Psoas muscle (tissue), 8 donors: ENCODE measurements around the gene SLC43A1. TPM values are rescaled to one million over a fixed set of nuclear protein-coding genes. Genes with fewer than 3 reads are reported as not detected.
A peak's percentile ranks its signal among the peaks of the same experiment; 100 is the strongest.

Experiments
- ATAC-seq, 4 donors: fragments of 200-7000 bp; cut with Tn5 transposase; one replicate each; pipeline ENCODE4 v1.9.1; 2020; ENCODE audit warnings: moderate library complexity in 3 of 4, mild to moderate bottlenecking in 2 of 4
- DNase-seq, 2 donors: peaks; one replicate each; pipeline ENCODE4 v3.0.0-alpha.2; 2020
- H3K27ac ChIP-seq: fragments of 200-600 bp; one replicate; pipeline ENCODE4 v1.8.0; 2022
- H3K27me3 ChIP-seq, 3 donors: fragments of 200-600 bp in 1 of 3; one replicate each; pipeline versions ENCODE4 v1.6.1 to v1.8.0; 2013 to 2022; ENCODE audit warnings: low read length in 2 of 3, mild to moderate bottlenecking in 2 of 3, moderate library complexity in 1 of 3; ENCODE audit not compliant: insufficient read depth in 3 of 3
- H3K36me3 ChIP-seq, 2 donors: fragments of 200-600 bp in 1 of 2; one replicate each; pipeline versions ENCODE4 v1.6.1 to v1.8.0; 2013 to 2022; ENCODE audit warnings: low read depth in 1 of 2, mild to moderate bottlenecking in 1 of 2, moderate library complexity in 1 of 2; ENCODE audit not compliant: insufficient read depth in 1 of 2
- H3K4me1 ChIP-seq: fragments of 200-600 bp; one replicate; pipeline ENCODE4 v1.8.0; 2022
- H3K4me3 ChIP-seq: fragments of 200-600 bp; one replicate; pipeline ENCODE4 v1.8.0; 2022; ENCODE audit warnings: mild to moderate bottlenecking
- H3K9me3 ChIP-seq: fragments of 200-600 bp; one replicate; pipeline ENCODE4 v1.8.0; 2022
- WGBS, 3 donors: extraction: QIAGEN DNeasy Blood & Tissue Kit; methylation state at CpG; one replicate each; pipeline versions ENCODE4 v1.1.6 to v1.1.7; 2013; 5-methylcytosine and 5-hydroxymethylcytosine counted together
- intact Hi-C, 2 donors: fragments of 100-400 bp; cut with DNase I; formaldehyde crosslinking; loops; one replicate each; pipeline versions ENCODE4 v1.11.0 to v1.14.2; 2022
- polyA plus RNA-seq, 3 donors: library from polyadenylated mRNA; stranded (reverse); fragments of 200-250 nt; gene quantifications; one replicate each; pipeline ENCODE4 v1.2.3, GENCODE V29; 2013
- total RNA-seq, 4 donors: library from RNA; stranded (reverse); fragmentation: NEBNext Ultra II Directional in 2 of 4; extraction: Animal tissue kit (Norgen Biotek cat#: 25700) in 2 of 4; gene quantifications; one replicate each; pipeline versions ENCODE4 v1.2.1 to v1.2.4, GENCODE V29; 2021 to 2023
- TF ChIP-seq, protein P1 (sequence below): fragments of 200-600 bp; IDR thresholded peaks from one replicate; pipeline ENCODE4 v1.8.0; 2022; ENCODE audit warnings: antibody characterized with exemption
- donor health status: healthy with polysubstance abuse.
- donor health status: DM: no; HTN: no; CAD: no; lungs with moderate emphysema.
- donor health status: Bipolar disorder and iron deficiency.
- donor health status: healthy.
- donor health status: DM: yes; HTN: yes; CAD: no.
- donor health status: DM: no; HTN: no; CAD: no.
- donor health status: DM: no; HTN: no; CAD: no.
- donor health status: DM: yes; HTN: yes; CAD: no.

The SLC43A1 gene
- total and polyA plus RNA-seq, 7 donors = 3.5 to 15.3 (median 7.5) TPM

DNA sequence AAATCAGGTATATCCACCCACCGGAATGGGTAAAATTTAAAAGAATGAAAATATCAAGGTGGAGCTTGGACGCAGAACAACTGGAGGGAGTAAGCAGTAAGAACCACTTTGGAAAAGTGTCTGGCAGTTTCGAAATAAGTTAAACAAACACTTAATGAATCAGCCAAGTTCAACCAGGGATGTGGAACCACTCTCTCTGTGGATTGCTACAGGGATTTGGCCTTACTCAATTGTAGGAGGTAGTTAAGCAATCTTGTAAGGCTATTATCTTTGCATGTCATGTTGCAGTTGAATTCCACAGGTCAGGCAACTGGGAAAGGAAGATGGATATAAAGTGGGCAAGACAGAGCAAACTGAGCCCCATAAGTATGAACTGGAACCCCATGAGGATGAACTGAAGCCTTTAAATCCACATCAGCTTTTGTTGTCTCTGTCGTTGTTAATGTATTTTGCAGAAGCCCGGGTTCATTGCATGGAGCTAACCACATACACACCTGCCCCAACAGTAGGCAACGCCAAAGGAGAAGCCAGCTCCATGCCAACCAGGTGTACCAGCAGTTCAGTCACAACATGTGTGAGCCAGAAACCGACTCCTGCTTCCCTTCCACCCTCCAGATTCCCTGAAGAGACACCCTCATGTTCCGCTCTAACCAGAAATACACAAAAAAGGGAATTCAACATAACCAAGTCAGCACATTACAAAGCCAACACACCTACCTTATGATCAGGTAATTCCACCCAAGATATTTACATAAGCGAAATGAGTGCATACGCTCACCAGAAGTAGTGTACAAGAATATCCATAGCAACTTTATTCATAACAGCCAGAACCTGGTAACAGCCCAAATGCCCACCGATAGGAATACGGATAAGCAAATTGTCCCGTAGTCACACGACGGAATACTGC lies 80.6 kb downstream of the SLC43A1 start:
- intact Hi-C loops = no loop called here
- no peaks in the 10 kb centered on the region for H3K4me1 ChIP-seq
- no peak overlapping the region for H3K4me3 ChIP-seq
- TF ChIP-seq, protein P1, sequence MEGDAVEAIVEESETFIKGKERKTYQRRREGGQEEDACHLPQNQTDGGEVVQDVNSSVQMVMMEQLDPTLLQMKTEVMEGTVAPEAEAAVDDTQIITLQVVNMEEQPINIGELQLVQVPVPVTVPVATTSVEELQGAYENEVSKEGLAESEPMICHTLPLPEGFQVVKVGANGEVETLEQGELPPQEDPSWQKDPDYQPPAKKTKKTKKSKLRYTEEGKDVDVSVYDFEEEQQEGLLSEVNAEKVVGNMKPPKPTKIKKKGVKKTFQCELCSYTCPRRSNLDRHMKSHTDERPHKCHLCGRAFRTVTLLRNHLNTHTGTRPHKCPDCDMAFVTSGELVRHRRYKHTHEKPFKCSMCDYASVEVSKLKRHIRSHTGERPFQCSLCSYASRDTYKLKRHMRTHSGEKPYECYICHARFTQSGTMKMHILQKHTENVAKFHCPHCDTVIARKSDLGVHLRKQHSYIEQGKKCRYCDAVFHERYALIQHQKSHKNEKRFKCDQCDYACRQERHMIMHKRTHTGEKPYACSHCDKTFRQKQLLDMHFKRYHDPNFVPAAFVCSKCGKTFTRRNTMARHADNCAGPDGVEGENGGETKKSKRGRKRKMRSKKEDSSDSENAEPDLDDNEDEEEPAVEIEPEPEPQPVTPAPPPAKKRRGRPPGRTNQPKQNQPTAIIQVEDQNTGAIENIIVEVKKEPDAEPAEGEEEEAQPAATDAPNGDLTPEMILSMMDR = no peak
- peak in 3 of 4 donors; percentile 68 to 72 (median 68) for ATAC-seq
- no peak overlapping the region for H3K27ac ChIP-seq
- no peaks in the 10 kb centered on the region for H3K9me3 ChIP-seq
- DNase-seq = no peak
- WGBS, 3 donors = 74 to 83% (median 75%) methylated on average over 15 of the region's 15 CpGs
- H3K36me3 ChIP-seq = no peaks in the 10 kb centered on the region
- H3K27me3 ChIP-seq = no peaks in the 10 kb centered on the region

Other genes with a start within 250 kb of the SLC43A1 start
- gene TNKS1BP1, start 190.8 kb downstream of the SLC43A1 start, total RNA-seq = 100 to 1,000 TPM in 2 of 4 donors, 10 to 100 TPM in 2; 63.9 to 288 (median 129) TPM
- 100 to 1,000 TPM in 1 of 3 donors, 10 to 100 TPM in 2; 76.9 to 121 (median 79.9) TPM for gene TNKS1BP1, start 190.8 kb downstream of the SLC43A1 start, polyA plus RNA-seq
- gene SSRP1, start 179.8 kb downstream of the SLC43A1 start, total RNA-seq = 10 to 100 TPM; 69.0 to 94.0 (median 82.4) TPM
- gene SSRP1, start 179.8 kb downstream of the SLC43A1 start, polyA plus RNA-seq = 100 to 1,000 TPM; 101 to 138 (median 125) TPM
- under 1 TPM; 0.40 to 0.90 (median 0.43) TPM for gene P2RX3, start 177.3 kb downstream of the SLC43A1 start, total RNA-seq
- under 1 TPM; 0.21 to 0.60 (median 0.30) TPM for gene P2RX3, start 177.3 kb downstream of the SLC43A1 start, polyA plus RNA-seq
- not detected for gene PRG3, start 134.6 kb downstream of the SLC43A1 start, total RNA-seq
- gene PRG3, start 134.6 kb downstream of the SLC43A1 start, polyA plus RNA-seq = not detected
- under 1 TPM in 1 of 4 donors, not detected in 3; 0.25 TPM for gene PRG2, start 125.1 kb downstream of the SLC43A1 start, total RNA-seq
- gene PRG2, start 125.1 kb downstream of the SLC43A1 start, polyA plus RNA-seq = not detected
- gene SLC43A3, start 88.6 kb downstream of the SLC43A1 start, total RNA-seq = 10 to 100 TPM; 10.6 to 18.8 (median 16.0) TPM
- gene SLC43A3, start 88.6 kb downstream of the SLC43A1 start, polyA plus RNA-seq = 10 to 100 TPM in 1 of 3 donors, 1 to 10 TPM in 2; 5.8 to 14.7 (median 6.4) TPM
- gene RTN4RL2, start 55.2 kb downstream of the SLC43A1 start, total RNA-seq = 1 to 10 TPM in 1 of 4 donors, under 1 TPM in 3; 0.77 to 1.1 (median 0.84) TPM
- under 1 TPM; 0.44 to 0.61 (median 0.49) TPM for gene RTN4RL2, start 55.2 kb downstream of the SLC43A1 start, polyA plus RNA-seq
- 10 to 100 TPM; 55.0 to 90.0 (median 73.0) TPM for gene TIMM10, start 15.1 kb upstream of the SLC43A1 start, total RNA-seq
- gene TIMM10, start 15.1 kb upstream of the SLC43A1 start, polyA plus RNA-seq = 100 to 1,000 TPM in 2 of 3 donors, 10 to 100 TPM in 1; 97.7 to 149 (median 112) TPM
- gene SMTNL1, start 21.9 kb upstream of the SLC43A1 start, total RNA-seq = 100 to 1,000 TPM in 1 of 4 donors, 10 to 100 TPM in 2, 1 to 10 TPM in 1; 7.6 to 118 (median 36.9) TPM
- gene SMTNL1, start 21.9 kb upstream of the SLC43A1 start, polyA plus RNA-seq = 10 to 100 TPM in 2 of 3 donors, 1 to 10 TPM in 1; 6.7 to 19.7 (median 14.9) TPM
- gene UBE2L6, start 52.0 kb upstream of the SLC43A1 start, total RNA-seq = 10 to 100 TPM in 3 of 4 donors, 1 to 10 TPM in 1; 6.8 to 24.7 (median 12.3) TPM
- gene UBE2L6, start 52.0 kb upstream of the SLC43A1 start, polyA plus RNA-seq = 1 to 10 TPM; 5.3 to 9.9 (median 9.1) TPM
- gene SERPING1, start 82.0 kb upstream of the SLC43A1 start, total RNA-seq = 10 to 100 TPM; 65.1 to 97.3 (median 71.2) TPM
- 10 to 100 TPM; 42.6 to 77.2 (median 62.3) TPM for gene SERPING1, start 82.0 kb upstream of the SLC43A1 start, polyA plus RNA-seq
- gene YPEL4, start 134.2 kb upstream of the SLC43A1 start, total RNA-seq = under 1 TPM in 3 of 4 donors, not detected in 1; 0.21 to 0.90 (median 0.59) TPM
- under 1 TPM; 0.08 to 0.18 (median 0.11) TPM for gene YPEL4, start 134.2 kb upstream of the SLC43A1 start, polyA plus RNA-seq
- gene CLP1, start 142.1 kb upstream of the SLC43A1 start, total RNA-seq = 10 to 100 TPM in 2 of 4 donors, 1 to 10 TPM in 2; 6.8 to 11.6 (median 9.2) TPM
- gene CLP1, start 142.1 kb upstream of the SLC43A1 start, polyA plus RNA-seq = 10 to 100 TPM in 2 of 3 donors, 1 to 10 TPM in 1; 9.6 to 16.9 (median 14.3) TPM
- gene ZDHHC5, start 152.4 kb upstream of the SLC43A1 start, total RNA-seq = 10 to 100 TPM; 35.2 to 63.5 (median 53.3) TPM
- gene ZDHHC5, start 152.4 kb upstream of the SLC43A1 start, polyA plus RNA-seq = 10 to 100 TPM; 32.4 to 63.6 (median 58.0) TPM
- 10 to 100 TPM in 1 of 4 donors, 1 to 10 TPM in 3; 6.7 to 10.3 (median 7.4) TPM for gene MED19, start 196.5 kb upstream of the SLC43A1 start, total RNA-seq
- 10 to 100 TPM in 2 of 3 donors, 1 to 10 TPM in 1; 9.4 to 19.7 (median 13.9) TPM for gene MED19, start 196.5 kb upstream of the SLC43A1 start, polyA plus RNA-seq
- gene TMX2, start 196.9 kb upstream of the SLC43A1 start, total RNA-seq = 10 to 100 TPM; 31.5 to 69.7 (median 51.1) TPM
- gene TMX2, start 196.9 kb upstream of the SLC43A1 start, polyA plus RNA-seq = 100 to 1,000 TPM in 2 of 3 donors, 10 to 100 TPM in 1; 55.4 to 192 (median 110) TPM
- 100 to 1,000 TPM in 1 of 4 donors, 10 to 100 TPM in 3; 67.0 to 109 (median 88.0) TPM for gene SELENOH, start 225.8 kb upstream of the SLC43A1 start, total RNA-seq
- gene SELENOH, start 225.8 kb upstream of the SLC43A1 start, polyA plus RNA-seq = 100 to 1,000 TPM in 1 of 3 donors, 10 to 100 TPM in 2; 79.0 to 120 (median 81.9) TPM
- gene BTBD18, start 236.1 kb upstream of the SLC43A1 start, total RNA-seq = not detected
- gene BTBD18, start 236.1 kb upstream of the SLC43A1 start, polyA plus RNA-seq = under 1 TPM in 1 of 3 donors, not detected in 2; 0.03 TPM
- gene CTNND1, start 246.1 kb upstream of the SLC43A1 start, total RNA-seq = 10 to 100 TPM; 26.1 to 35.2 (median 30.1) TPM
- 10 to 100 TPM in 2 of 3 donors, 1 to 10 TPM in 1; 9.4 to 13.8 (median 13.7) TPM for gene CTNND1, start 246.1 kb upstream of the SLC43A1 start, polyA plus RNA-seq